ENCODE measurements around the gene CAMTA1.

CAMTA1 gene

GRCh38 chr1:7613106-7613850 lies 828.0 kb downstream of the CAMTA1 start:
- DNase-seq: no peak

- DNase-seq: no peak
Observed at GRCh38 chr1:7613851-7614205, 828.6 kb downstream of the CAMTA1 start.

GRCh38 chr1:7614576-7615074 lies 829.4 kb downstream of the CAMTA1 start:
- DNase-seq: no peak

GRCh38 chr1:7615138-7615537 lies 829.9 kb downstream of the CAMTA1 start:
- no peak for DNase-seq

GRCh38 chr1:7616076-7616832 lies 831.0 kb downstream of the CAMTA1 start:
- no peak for DNase-seq

GRCh38 chr1:7616953-7617352 lies 831.7 kb downstream of the CAMTA1 start:
- no peak for DNase-seq

- DNase-seq: no peak
Observed at GRCh38 chr1:7617826-7618225, 832.6 kb downstream of the CAMTA1 start.

- DNase-seq: no peak
Observed at GRCh38 chr1:7620196-7620595, 834.9 kb downstream of the CAMTA1 start.

- DNase-seq: no peak
Observed at GRCh38 chr1:7621334-7622219, 836.3 kb downstream of the CAMTA1 start.

GRCh38 chr1:7623842-7624241 lies 838.6 kb downstream of the CAMTA1 start:
- DNase-seq: no peak

- no peak for DNase-seq
Observed at GRCh38 chr1:7624791-7625355, 839.6 kb downstream of the CAMTA1 start.

- DNase-seq: no peak
Observed at GRCh38 chr1:7625401-7625800, 840.1 kb downstream of the CAMTA1 start.

GRCh38 chr1:7628273-7628672 lies 843.0 kb downstream of the CAMTA1 start:
- no peak for DNase-seq

- DNase-seq: no peak
Observed at GRCh38 chr1:7629011-7629410, 843.8 kb downstream of the CAMTA1 start.

- no peak for DNase-seq
Observed at GRCh38 chr1:7629465-7630195, 844.4 kb downstream of the CAMTA1 start.

GRCh38 chr1:7630378-7630777 lies 845.1 kb downstream of the CAMTA1 start:
- no peak for DNase-seq

- no peak for DNase-seq
Observed at GRCh38 chr1:7632176-7632575, 846.9 kb downstream of the CAMTA1 start.

- DNase-seq: no peak
Observed at GRCh38 chr1:7632681-7633080, 847.4 kb downstream of the CAMTA1 start.

- no peak for DNase-seq
Observed at GRCh38 chr1:7633506-7634245, 848.4 kb downstream of the CAMTA1 start.

GRCh38 chr1:7634546-7635240 lies 849.4 kb downstream of the CAMTA1 start:
- DNase-seq: no peak
